Measurements from ENCODE around the gene PGAM4.
"Not testable (repeated sequence)": the region's sequence is repeated elsewhere in the genome, so short reads cannot be mapped to it uniquely, and the experiment has no call there.

PGAM4 gene

DNA sequence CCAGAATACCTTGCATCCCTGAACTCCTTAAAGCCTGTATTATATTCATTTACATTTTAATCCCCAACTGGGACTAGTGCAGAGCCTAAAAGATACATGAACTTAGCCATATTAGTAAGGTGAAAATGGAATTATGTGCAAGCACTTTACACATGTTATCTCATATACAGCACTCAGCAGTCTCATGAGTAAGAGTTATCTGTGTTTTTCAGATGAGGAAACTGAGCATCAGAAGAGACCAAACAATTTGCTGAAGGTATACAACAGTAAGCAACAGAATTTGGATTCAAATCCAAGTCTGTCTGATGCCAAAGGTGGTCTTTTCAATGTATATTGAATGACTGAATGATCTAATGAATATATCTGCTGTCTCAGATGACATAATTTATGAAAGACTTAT, 46.7 kb downstream of the PGAM4 start:
- Histone ChIP-seq H3K4me2 (no peak overlapping the region), H3K4me1 (ENCODE audit: low read depth, poor library complexity, severe bottlenecking) (peaks cover 26% of the 10 kb centered on the region), H3K9ac (no peak overlapping the region), H3K36me3 (ENCODE audit: insufficient read depth) (no peaks in the 10 kb centered on the region), H2AFZ (ENCODE audit: low read depth) (no peak overlapping the region), H3K27me3 (ENCODE audit: insufficient read depth, low read depth) (no peaks in the 10 kb centered on the region), H3K4me3 (IDR thresholded peaks at IDR 0.05; ENCODE audit: insufficient read depth, low read depth, low read length) (no peak overlapping the region), H4K20me1 (ENCODE audit: insufficient read depth) (no peaks in the 10 kb centered on the region), H3K79me2 (ENCODE audit: insufficient read depth, low read depth) (no peaks in the 10 kb centered on the region), H3K27ac (no peak overlapping the region)
- TF ChIP-seq, protein P1, sequence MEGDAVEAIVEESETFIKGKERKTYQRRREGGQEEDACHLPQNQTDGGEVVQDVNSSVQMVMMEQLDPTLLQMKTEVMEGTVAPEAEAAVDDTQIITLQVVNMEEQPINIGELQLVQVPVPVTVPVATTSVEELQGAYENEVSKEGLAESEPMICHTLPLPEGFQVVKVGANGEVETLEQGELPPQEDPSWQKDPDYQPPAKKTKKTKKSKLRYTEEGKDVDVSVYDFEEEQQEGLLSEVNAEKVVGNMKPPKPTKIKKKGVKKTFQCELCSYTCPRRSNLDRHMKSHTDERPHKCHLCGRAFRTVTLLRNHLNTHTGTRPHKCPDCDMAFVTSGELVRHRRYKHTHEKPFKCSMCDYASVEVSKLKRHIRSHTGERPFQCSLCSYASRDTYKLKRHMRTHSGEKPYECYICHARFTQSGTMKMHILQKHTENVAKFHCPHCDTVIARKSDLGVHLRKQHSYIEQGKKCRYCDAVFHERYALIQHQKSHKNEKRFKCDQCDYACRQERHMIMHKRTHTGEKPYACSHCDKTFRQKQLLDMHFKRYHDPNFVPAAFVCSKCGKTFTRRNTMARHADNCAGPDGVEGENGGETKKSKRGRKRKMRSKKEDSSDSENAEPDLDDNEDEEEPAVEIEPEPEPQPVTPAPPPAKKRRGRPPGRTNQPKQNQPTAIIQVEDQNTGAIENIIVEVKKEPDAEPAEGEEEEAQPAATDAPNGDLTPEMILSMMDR (conservative IDR thresholded peaks at IDR 0.05; ENCODE audit: low read depth, low read length) = no peak

DNA sequence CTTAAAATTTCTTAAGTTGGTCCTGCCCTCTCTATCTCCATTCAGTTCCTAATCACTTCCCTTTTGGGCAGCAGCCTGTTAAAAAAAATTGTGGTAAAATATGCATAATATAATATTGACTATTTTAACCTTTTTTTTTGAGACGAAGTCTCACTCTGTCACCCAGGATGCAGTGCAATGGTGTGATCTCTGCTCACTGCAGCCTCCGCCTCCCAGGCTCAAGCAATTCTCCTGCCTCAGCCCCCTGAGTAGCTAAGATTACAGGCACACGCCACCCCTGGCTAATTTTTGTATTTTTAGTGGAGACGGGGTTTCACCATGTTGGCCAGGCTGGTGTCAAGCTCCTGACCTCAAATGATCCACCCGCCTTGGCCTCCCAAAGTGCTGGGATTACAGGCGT, 50.1 kb downstream of the PGAM4 start:
- H3K27ac ChIP-seq; H4K20me1 ChIP-seq (ENCODE audit: insufficient read depth); H3K4me2 ChIP-seq; H3K36me3 ChIP-seq (ENCODE audit: insufficient read depth); H3K79me2 ChIP-seq (ENCODE audit: insufficient read depth, low read depth); H2AFZ ChIP-seq (ENCODE audit: low read depth); H3K9ac ChIP-seq; H3K4me1 ChIP-seq (ENCODE audit: low read depth, poor library complexity, severe bottlenecking); H3K4me3 ChIP-seq (IDR thresholded peaks at IDR 0.05; ENCODE audit: insufficient read depth, low read depth, low read length); H3K27me3 ChIP-seq (ENCODE audit: insufficient read depth, low read depth): not testable (repeated sequence)

DNA sequence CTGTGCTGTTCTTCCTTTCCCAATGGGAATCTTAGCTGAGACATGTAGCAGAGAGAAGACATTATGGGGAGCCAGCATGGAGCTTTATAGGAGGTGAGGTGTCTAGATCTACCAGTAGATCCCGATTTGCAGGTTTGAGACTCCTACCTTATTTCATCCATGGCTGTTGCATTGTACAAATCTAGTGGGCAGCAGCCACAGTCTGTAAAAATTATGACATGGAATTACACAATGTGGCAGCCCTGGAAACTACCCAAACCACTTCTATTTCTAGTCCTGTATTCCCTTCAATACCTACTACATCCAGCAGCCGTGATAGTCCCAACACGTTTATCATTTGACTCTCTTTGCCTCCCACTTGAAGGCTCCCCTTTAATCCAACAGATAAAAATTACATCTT, 50.9 kb downstream of the PGAM4 start:
- no peak overlapping the region for H2AFZ ChIP-seq (ENCODE audit: low read depth)
- no peak overlapping the region for H3K27ac ChIP-seq
- no peak overlapping the region for H3K4me3 ChIP-seq (IDR thresholded peaks at IDR 0.05; ENCODE audit: insufficient read depth, low read depth, low read length)
- H3K27me3 ChIP-seq (ENCODE audit: insufficient read depth, low read depth) = no peaks in the 10 kb centered on the region
- H4K20me1 ChIP-seq (ENCODE audit: insufficient read depth) = no peaks in the 10 kb centered on the region
- no peak overlapping the region for H3K4me2 ChIP-seq
- H3K9ac ChIP-seq = no peak overlapping the region
- H3K79me2 ChIP-seq (ENCODE audit: insufficient read depth, low read depth) = no peaks in the 10 kb centered on the region
- TF ChIP-seq, protein P1 (conservative IDR thresholded peaks at IDR 0.05; ENCODE audit: low read depth, low read length) = no peak
- H3K4me1 ChIP-seq (ENCODE audit: low read depth, poor library complexity, severe bottlenecking) = peaks cover 8% of the 10 kb centered on the region
- no peaks in the 10 kb centered on the region for H3K36me3 ChIP-seq (ENCODE audit: insufficient read depth)

All from KMS-11 (cell line).